ENCODE measurements around the gene BBOF1.
"Not testable (repeated sequence)": the region's sequence is repeated elsewhere in the genome, so short reads cannot be mapped to it uniquely, and the experiment has no call there.

The BBOF1 gene

GRCh38 chr14:74018586-74019407 is at the start of gene BBOF1, which contains the start of gene ENTPD5:
Gene BBOF1 (plus strand): TSS chr14:74019349. CDS start chr14:74019479, 130 bp downstream.
Gene ENTPD5 (minus strand): TSS chr14:74019288. CDS start chr14:73988102, 31,186 bp downstream.
- DNase-seq (ENCODE audit: low read depth in 4 of 4, low spot score in 1 of 4): peak; percentile 57 to 75 (median 66)

GRCh38 chr14:73973497-73973896 is 45.7 kb upstream of the BBOF1 start:
- DNase-seq (ENCODE audit: low read depth in 4 of 4, low spot score in 1 of 4): no peak

GRCh38 chr14:73976125-73976524 is 43.0 kb upstream of the BBOF1 start:
- DNase-seq (ENCODE audit: low read depth in 4 of 4, low spot score in 1 of 4): no peak

- DNase-seq (ENCODE audit: low read depth in 4 of 4, low spot score in 1 of 4): no peak
Observed at GRCh38 chr14:73977896-73978295, 41.3 kb upstream of the BBOF1 start.

- DNase-seq (ENCODE audit: low read depth in 4 of 4, low spot score in 1 of 4): no peak
Observed at GRCh38 chr14:73988065-73988464, 31.1 kb upstream of the BBOF1 start.

- not testable (repeated sequence) for DNase-seq (ENCODE audit: low read depth in 4 of 4, low spot score in 1 of 4)
Observed at GRCh38 chr14:73988656-73989055, 30.5 kb upstream of the BBOF1 start.

GRCh38 chr14:73991092-73991491 is 28.1 kb upstream of the BBOF1 start:
- DNase-seq (ENCODE audit: low read depth in 4 of 4, low spot score in 1 of 4): no peak

- not testable (repeated sequence) for DNase-seq (ENCODE audit: low read depth in 4 of 4, low spot score in 1 of 4)
Observed at GRCh38 chr14:73994926-73995325, 24.2 kb upstream of the BBOF1 start.

GRCh38 chr14:73995977-73996378 is 23.2 kb upstream of the BBOF1 start:
- no peak for DNase-seq (ENCODE audit: low read depth in 4 of 4, low spot score in 1 of 4)

GRCh38 chr14:73996731-73997107 is 22.4 kb upstream of the BBOF1 start:
- no peak for DNase-seq (ENCODE audit: low read depth in 4 of 4, low spot score in 1 of 4)

- DNase-seq (ENCODE audit: low read depth in 4 of 4, low spot score in 1 of 4): no peak
Observed at GRCh38 chr14:73997108-73997943, 21.8 kb upstream of the BBOF1 start.

GRCh38 chr14:73997944-73998447 is 21.2 kb upstream of the BBOF1 start:
- no peak for DNase-seq (ENCODE audit: low read depth in 4 of 4, low spot score in 1 of 4)

- no peak for DNase-seq (ENCODE audit: low read depth in 4 of 4, low spot score in 1 of 4)
Observed at GRCh38 chr14:73998726-73999125, 20.4 kb upstream of the BBOF1 start.

GRCh38 chr14:74005664-74006063 is 13.5 kb upstream of the BBOF1 start:
- not testable (repeated sequence) for DNase-seq (ENCODE audit: low read depth in 4 of 4, low spot score in 1 of 4)

- no peak for DNase-seq (ENCODE audit: low read depth in 4 of 4, low spot score in 1 of 4)
Observed at GRCh38 chr14:74008843-74009499, 10.2 kb upstream of the BBOF1 start.

- DNase-seq (ENCODE audit: low read depth in 4 of 4, low spot score in 1 of 4): no peak
Observed at GRCh38 chr14:74014299-74014698, 4.8 kb upstream of the BBOF1 start.

- DNase-seq (ENCODE audit: low read depth in 4 of 4, low spot score in 1 of 4): no peak
Observed at GRCh38 chr14:74015176-74015575, 4.0 kb upstream of the BBOF1 start.

- no peak for DNase-seq (ENCODE audit: low read depth in 4 of 4, low spot score in 1 of 4)
Observed at GRCh38 chr14:74015963-74016362, 3.2 kb upstream of the BBOF1 start.

- no peak for DNase-seq (ENCODE audit: low read depth in 4 of 4, low spot score in 1 of 4)
Observed at GRCh38 chr14:74018174-74018585, 969 bp upstream of the BBOF1 start.

- DNase-seq (ENCODE audit: low read depth in 4 of 4, low spot score in 1 of 4): no peak
Observed at GRCh38 chr14:74019408-74020137, 424 bp downstream of the BBOF1 start.

GRCh38 chr14:74022346-74022745 is 3.2 kb downstream of the BBOF1 start:
- no peak for DNase-seq (ENCODE audit: low read depth in 4 of 4, low spot score in 1 of 4)
